GM06990 (cell line): ENCODE measurements around the gene TCF7L1.
"Not testable (repeated sequence)": the region's sequence is repeated elsewhere in the genome, so short reads cannot be mapped to it uniquely, and the experiment has no call there.

ENCODE experiments used
- DNase-seq: peaks from one replicate; pipeline ENCODE4 v3.0.0-alpha.2; 2011; ENCODE audit not compliant: insufficient read length; ENCODE audit errors: extremely low read depth
- H3K27me3 ChIP-seq: replicated peaks from 2 replicates; pipeline ENCODE4 v1.6.0; 2011; ENCODE audit warnings: low read length; ENCODE audit not compliant: control insufficient read depth, insufficient read depth
- H3K36me3 ChIP-seq: 2 replicates; pipeline ENCODE4 v1.5.1; 2011; ENCODE audit warnings: low read length; ENCODE audit not compliant: control insufficient read depth, insufficient read depth
- H3K4me3 ChIP-seq: replicated peaks from 2 replicates; pipeline ENCODE4 v1.5.1; 2011; ENCODE audit warnings: low read depth, mild to moderate bottlenecking, control low read depth, low read length
- TF ChIP-seq, protein P1 (sequence below): IDR thresholded peaks from 2 replicates; pipeline ENCODE4 v1.5.1; 2011; ENCODE audit warnings: low read length, control low read depth, mild to moderate bottlenecking, inconsistent platforms; ENCODE audit not compliant: insufficient read depth, poor library complexity, severe bottlenecking

Gene TCF7L1

DNA sequence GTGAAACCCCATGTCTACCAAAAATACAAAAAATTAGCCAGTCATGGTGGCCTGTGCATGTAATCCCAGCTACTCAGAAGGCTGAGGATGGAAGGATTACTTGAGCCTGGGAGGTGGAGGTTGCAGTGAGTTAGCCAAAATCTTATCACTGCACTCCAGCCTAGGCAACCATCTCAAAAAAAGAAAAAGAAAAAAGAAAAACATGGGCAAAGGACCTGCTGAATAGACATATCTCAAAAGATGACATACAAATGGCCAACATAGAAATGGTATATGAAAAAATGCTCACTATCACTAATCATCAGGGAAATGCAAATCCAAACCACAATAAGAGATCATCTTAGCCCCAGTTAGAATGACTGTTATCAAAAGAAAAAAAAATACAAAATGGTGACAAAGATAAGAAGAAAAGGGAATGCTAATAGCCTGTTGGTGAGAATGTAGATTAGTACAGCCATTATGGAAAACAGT lies 196.0 kb downstream of the TCF7L1 start:
- Histone ChIP-seq H3K4me3 (no peak overlapping the region), H3K36me3 (peaks cover 5% of the 10 kb centered on the region), H3K27me3 (no peaks in the 10 kb centered on the region)
- no peak for DNase-seq
- TF ChIP-seq, protein P1, sequence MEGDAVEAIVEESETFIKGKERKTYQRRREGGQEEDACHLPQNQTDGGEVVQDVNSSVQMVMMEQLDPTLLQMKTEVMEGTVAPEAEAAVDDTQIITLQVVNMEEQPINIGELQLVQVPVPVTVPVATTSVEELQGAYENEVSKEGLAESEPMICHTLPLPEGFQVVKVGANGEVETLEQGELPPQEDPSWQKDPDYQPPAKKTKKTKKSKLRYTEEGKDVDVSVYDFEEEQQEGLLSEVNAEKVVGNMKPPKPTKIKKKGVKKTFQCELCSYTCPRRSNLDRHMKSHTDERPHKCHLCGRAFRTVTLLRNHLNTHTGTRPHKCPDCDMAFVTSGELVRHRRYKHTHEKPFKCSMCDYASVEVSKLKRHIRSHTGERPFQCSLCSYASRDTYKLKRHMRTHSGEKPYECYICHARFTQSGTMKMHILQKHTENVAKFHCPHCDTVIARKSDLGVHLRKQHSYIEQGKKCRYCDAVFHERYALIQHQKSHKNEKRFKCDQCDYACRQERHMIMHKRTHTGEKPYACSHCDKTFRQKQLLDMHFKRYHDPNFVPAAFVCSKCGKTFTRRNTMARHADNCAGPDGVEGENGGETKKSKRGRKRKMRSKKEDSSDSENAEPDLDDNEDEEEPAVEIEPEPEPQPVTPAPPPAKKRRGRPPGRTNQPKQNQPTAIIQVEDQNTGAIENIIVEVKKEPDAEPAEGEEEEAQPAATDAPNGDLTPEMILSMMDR = no peak

DNA sequence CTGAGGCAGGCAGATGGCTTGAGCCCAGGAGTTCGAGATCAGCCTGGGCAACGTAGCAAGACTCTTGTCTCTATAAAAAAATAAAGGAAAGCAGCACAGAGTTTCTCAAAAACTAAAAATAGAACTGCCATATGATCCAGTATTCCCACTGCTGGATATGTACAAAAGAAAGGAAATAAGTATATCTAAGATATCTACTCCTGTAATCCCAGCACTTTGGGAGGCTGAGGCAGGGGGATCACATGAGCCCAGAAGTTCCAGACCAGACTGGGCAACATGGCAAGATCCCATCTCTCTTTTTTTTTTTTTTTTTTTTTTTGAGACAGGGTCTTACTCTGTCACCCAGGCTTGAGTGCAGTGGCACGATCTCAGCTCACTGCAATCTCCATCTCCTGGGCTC lies 196.5 kb downstream of the TCF7L1 start:
- not testable (repeated sequence) for H3K4me3 ChIP-seq, H3K36me3 ChIP-seq, DNase-seq, H3K27me3 ChIP-seq

DNA sequence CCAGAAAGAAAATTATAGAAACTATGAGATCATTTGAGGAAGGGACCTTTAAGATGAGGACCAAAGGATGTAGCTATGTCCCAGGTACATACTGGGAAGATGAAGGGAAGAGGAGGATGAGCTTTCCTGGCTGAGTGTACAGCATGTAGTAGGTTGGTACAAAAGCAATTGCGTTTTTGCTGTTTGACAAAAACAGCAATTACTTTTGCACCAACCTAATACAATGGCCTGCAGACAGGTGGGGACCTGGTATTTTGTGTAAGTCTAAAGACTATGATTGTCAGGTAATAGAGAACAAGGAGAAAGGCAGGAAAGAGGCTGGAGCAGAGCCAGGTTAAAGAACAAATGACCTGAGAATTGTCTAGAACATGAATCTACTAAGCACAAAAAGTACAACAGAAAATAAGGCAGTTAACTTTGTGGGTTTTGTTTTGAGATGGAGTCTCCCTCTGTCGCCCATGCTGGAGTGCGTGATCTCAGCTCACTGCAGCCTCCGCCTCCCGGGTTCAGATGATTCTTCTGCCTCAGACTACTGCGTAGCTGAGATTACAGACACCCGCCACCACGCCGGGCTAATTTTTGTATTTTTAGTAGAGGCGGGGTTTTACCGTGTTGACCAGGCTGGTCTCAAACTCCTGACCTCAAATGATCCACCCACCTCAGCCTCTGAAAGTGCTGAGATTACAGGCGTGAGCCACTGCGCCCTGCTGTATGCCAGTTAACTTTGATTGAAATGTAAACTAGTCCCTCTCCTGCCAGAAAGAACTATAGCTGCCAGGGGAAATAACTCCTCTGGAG lies 197.8 kb downstream of the TCF7L1 start:
- Histone ChIP-seq H3K27me3 (no peaks in the 10 kb centered on the region), H3K36me3 (no peaks in the 10 kb centered on the region; the same call in 1 of the 2 replicates), H3K4me3 (no peak overlapping the region)
- DNase-seq = peak; percentile 39
- TF ChIP-seq, protein P1 = no peak

DNA sequence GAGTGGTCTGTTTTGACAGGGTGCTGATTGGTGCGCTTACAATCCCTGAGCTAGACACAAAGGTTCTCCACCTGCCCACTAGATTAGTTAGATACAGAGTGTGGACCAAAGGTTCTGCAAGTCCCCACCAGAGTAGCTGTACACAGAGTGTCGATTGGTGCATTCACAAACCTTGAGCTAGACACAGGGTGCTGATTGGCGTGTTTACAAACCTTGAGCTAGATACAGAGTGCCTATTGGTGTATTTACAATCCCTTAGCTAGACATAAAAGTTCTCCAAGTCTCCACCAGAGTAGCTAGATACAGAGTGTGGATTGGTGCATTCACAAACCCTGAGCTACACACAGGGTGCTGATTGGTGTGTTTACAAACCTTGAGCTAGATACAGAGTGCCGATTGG lies 200.7 kb downstream of the TCF7L1 start:
- DNase-seq, H3K36me3 ChIP-seq, H3K4me3 ChIP-seq, H3K27me3 ChIP-seq: not testable (repeated sequence)

DNA sequence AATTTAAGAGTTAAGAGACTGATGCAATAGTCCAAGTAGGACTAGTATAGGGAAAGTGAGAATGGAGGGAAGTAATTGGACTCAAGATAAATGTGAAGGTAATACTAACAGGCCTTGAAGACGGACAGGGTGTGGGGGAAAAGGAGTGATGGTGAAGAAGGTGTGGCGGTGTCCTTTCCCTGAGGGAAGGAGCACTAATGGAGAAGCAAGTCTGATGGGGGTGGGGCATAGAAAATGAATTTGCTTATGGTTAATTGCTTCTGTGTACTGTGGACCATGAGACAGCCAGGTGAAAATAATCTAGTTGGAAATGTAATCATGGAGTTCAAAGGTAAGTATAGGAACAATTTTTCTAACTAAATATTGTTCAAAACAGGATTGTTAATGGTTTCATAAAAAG lies 201.7 kb downstream of the TCF7L1 start:
- TF ChIP-seq, protein P1 = no peak
- Histone ChIP-seq H3K36me3 (no peaks in the 10 kb centered on the region), H3K4me3 (no peak overlapping the region), H3K27me3 (no peaks in the 10 kb centered on the region)
- no peak for DNase-seq

DNA sequence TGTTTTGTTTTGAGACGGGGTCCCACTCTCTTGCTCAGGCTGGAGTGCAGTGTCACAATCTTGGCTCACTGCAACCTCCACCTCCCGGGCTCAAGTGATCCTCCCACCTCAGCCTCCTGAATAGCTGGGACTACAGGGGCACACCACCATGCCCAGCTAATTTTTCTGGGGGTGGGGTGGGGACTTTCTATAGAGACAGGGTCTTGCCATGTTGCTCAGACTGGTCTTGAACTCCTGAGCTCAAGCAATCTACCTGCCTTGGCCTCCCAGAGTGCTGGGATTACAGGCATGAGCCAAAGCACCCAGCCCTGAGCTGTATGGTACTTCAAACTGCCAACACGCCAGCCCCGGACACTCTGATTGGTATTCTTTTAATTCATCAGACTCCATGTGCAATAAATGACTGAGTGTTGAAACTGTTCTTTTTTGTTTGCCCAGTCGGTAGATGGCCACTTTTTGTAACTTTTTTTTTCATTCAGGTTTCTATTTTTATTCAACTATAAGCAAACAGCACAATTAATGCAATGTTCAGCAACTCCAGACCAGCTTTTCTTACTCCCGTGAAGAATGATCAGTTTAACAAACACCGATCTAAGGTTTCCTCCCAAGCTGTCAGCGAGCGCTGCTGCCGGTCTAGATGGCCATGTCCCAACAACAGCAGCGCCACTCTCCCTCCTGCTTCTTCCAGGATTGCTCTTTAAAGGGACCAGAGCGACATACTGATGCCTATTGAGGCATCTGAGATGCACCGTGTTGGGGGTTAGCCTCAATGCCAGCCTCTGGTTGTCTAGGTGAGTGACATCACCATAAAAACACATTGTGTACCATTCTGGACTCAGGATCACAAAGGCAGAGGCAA lies 207.1 kb downstream of the TCF7L1 start:
- no peak overlapping the region for H3K4me3 ChIP-seq
- TF ChIP-seq, protein P1 = no peak
- H3K36me3 ChIP-seq = peaks cover 5% of the 10 kb centered on the region
- DNase-seq = no peak
- H3K27me3 ChIP-seq = no peaks in the 10 kb centered on the region
